Gastrocnemius medialis (tissue), 4 donors: ENCODE data around the gene CUX1.

Experiments used
- POLR2A ChIP-seq, 2 donors: fragments of 450-650 bp; IDR thresholded peaks; one replicate each; pipeline ENCODE4 v1.6.1; 2017; ENCODE audit warnings: antibody characterized with exemption in 2 of 2, mild to moderate bottlenecking in 2 of 2, moderate library complexity in 2 of 2
- TF ChIP-seq, protein P1 (sequence below), 5 experiments: fragments of 450-650 bp in 3 of 5; fragments of 200-600 bp in 2 of 5; sonication (generic) in 2 of 5; IDR thresholded peaks in 4 of 5; conservative IDR thresholded peaks in 1 of 5; 1 replicate in 4 of 5; 2 replicates in 1 of 5; pipeline ENCODE4 v1.5.1; 2016 to 2019; ENCODE audit warnings: antibody characterized with exemption in 5 of 5, mild to moderate bottlenecking in 3 of 5, moderate library complexity in 3 of 5

DNA sequence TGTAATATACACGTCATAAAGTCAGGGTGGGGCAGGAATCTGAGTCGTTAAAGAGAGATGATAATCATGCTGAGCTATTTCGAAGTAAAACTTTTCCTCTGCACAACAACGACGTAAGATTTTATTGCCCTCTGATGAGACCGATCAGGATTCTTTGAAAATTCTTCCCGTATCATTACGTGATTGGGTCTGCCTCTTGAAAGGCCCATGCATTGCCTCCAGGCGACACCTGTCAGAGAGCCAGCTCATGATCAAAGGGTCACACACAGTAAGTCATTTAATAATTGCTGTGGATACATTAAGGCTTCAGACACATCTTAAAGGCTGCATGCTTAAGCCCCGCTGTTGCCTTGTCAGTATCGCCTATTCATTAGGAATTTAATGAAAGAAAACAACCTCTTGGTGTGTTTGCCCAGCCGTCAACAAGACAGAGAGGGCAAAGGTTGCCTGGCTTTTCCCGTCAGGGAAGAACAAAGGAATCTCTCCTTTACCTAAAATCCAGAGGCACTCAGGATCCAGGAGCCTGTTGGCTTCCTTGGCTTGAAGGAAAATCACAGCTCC, 280.3 kb downstream of the CUX1 start:
- TF ChIP-seq, protein P1, sequence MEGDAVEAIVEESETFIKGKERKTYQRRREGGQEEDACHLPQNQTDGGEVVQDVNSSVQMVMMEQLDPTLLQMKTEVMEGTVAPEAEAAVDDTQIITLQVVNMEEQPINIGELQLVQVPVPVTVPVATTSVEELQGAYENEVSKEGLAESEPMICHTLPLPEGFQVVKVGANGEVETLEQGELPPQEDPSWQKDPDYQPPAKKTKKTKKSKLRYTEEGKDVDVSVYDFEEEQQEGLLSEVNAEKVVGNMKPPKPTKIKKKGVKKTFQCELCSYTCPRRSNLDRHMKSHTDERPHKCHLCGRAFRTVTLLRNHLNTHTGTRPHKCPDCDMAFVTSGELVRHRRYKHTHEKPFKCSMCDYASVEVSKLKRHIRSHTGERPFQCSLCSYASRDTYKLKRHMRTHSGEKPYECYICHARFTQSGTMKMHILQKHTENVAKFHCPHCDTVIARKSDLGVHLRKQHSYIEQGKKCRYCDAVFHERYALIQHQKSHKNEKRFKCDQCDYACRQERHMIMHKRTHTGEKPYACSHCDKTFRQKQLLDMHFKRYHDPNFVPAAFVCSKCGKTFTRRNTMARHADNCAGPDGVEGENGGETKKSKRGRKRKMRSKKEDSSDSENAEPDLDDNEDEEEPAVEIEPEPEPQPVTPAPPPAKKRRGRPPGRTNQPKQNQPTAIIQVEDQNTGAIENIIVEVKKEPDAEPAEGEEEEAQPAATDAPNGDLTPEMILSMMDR (IDR thresholded peaks at IDR 0.05 in 4 of 5, conservative IDR thresholded peaks at IDR 0.05 in 1 of 5), result no peak
- no peak for TF ChIP-seq POLR2A (IDR thresholded peaks at IDR 0.05)
